GM12874 (cell line): ENCODE measurements around the gene HTRA1.

ENCODE experiments used
- CTCF ChIP-seq: IDR thresholded peaks from 2 replicates; pipeline ENCODE4 v1.5.1; 2011; ENCODE audit warnings: low read depth, mild to moderate bottlenecking, control low read depth, low read length, moderate library complexity; ENCODE audit not compliant: insufficient read depth

The HTRA1 gene

GRCh38 chr10:122475591-122476332 lies 14.4 kb downstream of the HTRA1 start:
- no peak for TF ChIP-seq CTCF

GRCh38 chr10:122476333-122476695 lies 15.0 kb downstream of the HTRA1 start:
- no peak for TF ChIP-seq CTCF

- no peak for TF ChIP-seq CTCF
Observed at GRCh38 chr10:122477436-122477835, 16.1 kb downstream of the HTRA1 start.

GRCh38 chr10:122478971-122479370 lies 17.6 kb downstream of the HTRA1 start:
- no peak for TF ChIP-seq CTCF

- no peak for TF ChIP-seq CTCF
Observed at GRCh38 chr10:122480146-122480833, 18.9 kb downstream of the HTRA1 start.

GRCh38 chr10:122481296-122482056 lies 20.1 kb downstream of the HTRA1 start:
- no peak for TF ChIP-seq CTCF

- no peak for TF ChIP-seq CTCF
Observed at GRCh38 chr10:122484276-122485060, 23.1 kb downstream of the HTRA1 start.
